DOHH2 (cell line): Measurements from ENCODE around the gene TLR9.

Experiments
- H3F3A ChIP-seq: fragments of 200-600 bp; sonication (generic), shearing (Covaris generic); 2 replicates; pipeline ENCODE4 v1.6.0; 2016; ENCODE audit warnings: antibody characterized with exemption, mild to moderate bottlenecking; ENCODE audit not compliant: control insufficient read depth, insufficient read depth
- H3K27ac ChIP-seq: fragments of 200-600 bp; sonication (generic); 2 replicates; pipeline ENCODE4 v1.5.1; 2014; ENCODE audit warnings: low read depth, mild to moderate bottlenecking, low read length, moderate library complexity
- H3K27me3 ChIP-seq: fragments of 200-600 bp; sonication (generic); 2 replicates; pipeline ENCODE4 v1.6.1; 2014; ENCODE audit warnings: mild to moderate bottlenecking, low read length, mixed read lengths; ENCODE audit not compliant: control insufficient read depth
- H3K36me3 ChIP-seq: fragments of 200-600 bp; sonication (generic); 2 replicates; pipeline ENCODE4 v1.6.1; 2014; ENCODE audit warnings: mild to moderate bottlenecking, low read length, moderate library complexity, mixed read lengths; ENCODE audit not compliant: control insufficient read depth
- H3K4me1 ChIP-seq: fragments of 200-600 bp; sonication (generic); 2 replicates; pipeline ENCODE4 v1.6.1; 2014; ENCODE audit warnings: mild to moderate bottlenecking, low read length, mixed read lengths; ENCODE audit not compliant: control insufficient read depth
- H3K4me2 ChIP-seq: fragments of 200-600 bp; sonication (generic); 2 replicates; pipeline ENCODE4 v1.6.0; 2014; ENCODE audit warnings: mild to moderate bottlenecking, low read length, moderate library complexity
- H3K4me3 ChIP-seq: fragments of 200-600 bp; sonication (generic); 2 replicates; pipeline ENCODE4 v1.5.1; 2014; ENCODE audit warnings: mild to moderate bottlenecking, low read length, mixed read lengths
- H3K79me2 ChIP-seq: fragments of 200-600 bp; sonication (generic); 2 replicates; pipeline ENCODE4 v1.6.1; 2014; ENCODE audit warnings: mild to moderate bottlenecking, low read length, mixed read lengths; ENCODE audit not compliant: control insufficient read depth
- H3K9me2 ChIP-seq: fragments of 200-600 bp; sonication (generic); replicated peaks from 2 replicates; pipeline ENCODE4 v1.6.1; 2014; ENCODE audit warnings: mild to moderate bottlenecking, low read length, mixed read lengths; ENCODE audit not compliant: control insufficient read depth
- H3K9me3 ChIP-seq: fragments of 200-600 bp; sonication (generic); 2 replicates; pipeline ENCODE4 v1.6.1; 2014; ENCODE audit warnings: antibody characterized with exemption, low read length, mixed read lengths; ENCODE audit not compliant: control insufficient read depth, insufficient read depth
- H4K20me1 ChIP-seq: fragments of 200-600 bp; sonication (generic); 2 replicates; pipeline ENCODE4 v1.6.0; 2014; ENCODE audit warnings: low read depth, mild to moderate bottlenecking, antibody characterized with exemption, low read length, moderate library complexity; ENCODE audit not compliant: control insufficient read depth, insufficient read depth
- CTCF ChIP-seq: fragments of 200-600 bp; sonication (generic); IDR thresholded peaks from one replicate; pipeline ENCODE4 v1.5.1; 2014; ENCODE audit warnings: antibody characterized with exemption, mild to moderate bottlenecking, low read depth, low read length; ENCODE audit not compliant: poor library complexity, severe bottlenecking
- EZH2phosphoT487 ChIP-seq: fragments of 200-600 bp; sonication (generic); IDR thresholded peaks from 2 replicates; pipeline ENCODE4 v1.6.1; 2017; ENCODE audit warnings: borderline replicate concordance, mild to moderate bottlenecking, antibody characterized with exemption, low read length, moderate library complexity, mixed read lengths

TLR9 gene

DNA sequence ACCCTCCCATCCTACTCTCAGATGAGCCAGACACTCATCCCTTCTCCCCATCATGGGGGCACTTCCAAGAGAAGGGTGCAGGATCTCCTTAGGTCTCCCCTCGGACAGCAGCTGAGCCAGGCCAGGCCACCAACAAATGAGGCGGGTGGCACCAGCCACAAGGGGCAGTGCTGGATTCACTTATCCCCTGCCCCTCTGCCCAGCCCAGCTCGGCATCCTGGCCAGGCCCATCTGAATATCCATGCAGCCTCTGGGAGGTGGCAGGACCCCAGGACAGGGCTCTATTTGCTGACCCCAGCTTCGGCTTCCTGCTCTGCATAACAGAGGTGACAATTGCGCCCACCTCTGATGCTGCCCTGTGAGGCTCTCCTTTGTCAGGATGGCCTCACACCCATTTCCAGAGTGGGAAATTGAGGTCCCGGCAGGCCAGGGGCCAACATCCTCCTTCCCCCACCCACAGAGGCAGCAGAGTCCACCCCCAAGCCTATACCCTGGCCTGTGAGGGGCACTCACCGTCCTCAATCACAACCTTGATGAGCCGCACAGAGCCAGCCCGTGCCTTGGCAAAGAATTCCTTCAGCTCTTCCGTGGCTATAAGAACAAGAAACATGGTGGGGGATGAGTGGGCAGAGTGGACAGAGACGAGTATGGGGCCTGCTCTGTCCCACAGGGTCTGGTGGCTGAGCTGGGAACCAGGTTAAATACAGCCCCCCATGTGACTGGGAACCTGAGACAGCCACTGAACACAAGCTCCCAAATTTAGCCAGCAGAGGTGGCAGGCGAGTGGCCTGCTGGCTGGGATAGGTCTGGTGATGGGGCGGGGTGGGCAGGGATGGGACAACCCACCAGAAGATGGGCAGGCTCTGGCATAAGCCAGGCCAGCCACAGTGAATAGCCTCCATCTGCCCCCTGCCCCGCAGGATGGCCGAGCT, 9.3 kb upstream of the TLR9 start:
- peaks cover 33% of the 10 kb centered on the region for H3K36me3 ChIP-seq
- H3K9me3 ChIP-seq: no peaks in the 10 kb centered on the region
- no peaks in the 10 kb centered on the region; the same call in 1 of the 2 replicates for H4K20me1 ChIP-seq
- H3K4me3 ChIP-seq: no peak overlapping the region
- H3K27ac ChIP-seq: no peak overlapping the region
- H3K4me1 ChIP-seq: peaks cover 24% of the 10 kb centered on the region
- H3K4me2 ChIP-seq: no peak overlapping the region
- TF ChIP-seq EZH2phosphoT487: no peak
- peak; percentile 16 for TF ChIP-seq CTCF
- H3F3A ChIP-seq: no peaks in the 10 kb centered on the region
- H3K79me2 ChIP-seq: peaks cover 36% of the 10 kb centered on the region
- H3K27me3 ChIP-seq: no peaks in the 10 kb centered on the region
- no peaks in the 10 kb centered on the region for H3K9me2 ChIP-seq

DNA sequence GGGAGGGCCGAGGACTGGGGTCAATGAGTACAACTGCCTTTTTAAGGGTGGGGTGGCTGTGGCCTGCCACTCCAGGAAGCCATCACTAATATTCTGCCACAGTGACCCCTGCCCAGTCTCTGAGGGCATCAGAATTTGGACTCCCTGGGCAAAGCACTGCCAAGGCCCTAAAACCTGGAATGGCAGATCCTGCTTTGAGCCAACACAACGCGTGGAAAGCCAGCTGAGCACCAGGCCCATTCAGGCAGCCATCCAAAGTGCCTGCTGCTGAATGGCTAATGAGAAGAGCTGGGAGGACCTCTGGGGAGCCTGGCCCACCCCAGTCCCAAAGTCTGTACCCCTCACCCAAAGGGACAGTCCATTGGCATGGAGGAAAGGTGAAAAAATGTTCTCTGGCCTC, 8.5 kb upstream of the TLR9 start:
- Histone ChIP-seq H3K4me1 (peaks cover 23% of the 10 kb centered on the region), H3K9me2 (no peaks in the 10 kb centered on the region), H3F3A (no peaks in the 10 kb centered on the region), H3K4me3 (no peak overlapping the region), H3K36me3 (peaks cover 41% of the 10 kb centered on the region), H3K79me2 (peaks cover 31% of the 10 kb centered on the region), H3K9me3 (no peaks in the 10 kb centered on the region), H4K20me1 (no peaks in the 10 kb centered on the region; the same call in 1 of the 2 replicates), H3K4me2 (no peak overlapping the region), H3K27me3 (no peaks in the 10 kb centered on the region), H3K27ac (no peak overlapping the region)
- no peak for TF ChIP-seq EZH2phosphoT487
- no peak for TF ChIP-seq CTCF

GRCh38 chr3:52233108-52233591, 7.7 kb upstream of the TLR9 start:
- Histone ChIP-seq H3K9me3 (no peaks in the 10 kb centered on the region), H3K4me2 (no peak overlapping the region), H3K27ac (no peak overlapping the region), H3K79me2 (peaks cover 24% of the 10 kb centered on the region), H3K4me3 (no peak overlapping the region), H3K27me3 (no peaks in the 10 kb centered on the region), H4K20me1 (no peaks in the 10 kb centered on the region; the same call in 1 of the 2 replicates), H3K4me1 (peaks cover 19% of the 10 kb centered on the region), H3K9me2 (no peaks in the 10 kb centered on the region), H3K36me3 (peaks cover 45% of the 10 kb centered on the region), H3F3A (0 out of 2 replicates have a peak, but pooled peaks cover under 1% of the 10 kb centered on the region)
- TF ChIP-seq CTCF: peak; percentile 6
- TF ChIP-seq EZH2phosphoT487: no peak
